Panc1 (cell line): ENCODE measurements around the gene METRN. TPM values are rescaled to one million over a fixed set of nuclear protein-coding genes. Genes with fewer than 3 reads are reported as not detected.
A peak's percentile ranks its signal among the peaks of the same experiment; 100 is the strongest.

Experiments used
- ATAC-seq: fragments of 200-7000 bp; cut with Tn5 transposase; 2 replicates; pipeline ENCODE4 v1.9.1; 2020; ENCODE audit warnings: mild to moderate bottlenecking, moderate library complexity
- BruUV-seq: library from RNA; stranded (reverse); fragments of 400-500 nt; replicated peaks from 2 replicates; lab custom pipeline; 2021; lab: Mats Ljungman, UMichigan
- CTCF ChIA-PET: fragments of 300-600 bp; sonication (Branson Sonifier 250); formaldehyde crosslinking; loops from one replicate; lab custom pipeline; 2022; ENCODE audit warnings: antibody characterized with exemption; lab: Charles Lee
- POLR2A ChIA-PET: fragments of 300-600 bp; sonication (Branson Sonifier 250); formaldehyde crosslinking; loops from one replicate; lab custom pipeline; 2022; ENCODE audit warnings: antibody characterized with exemption; lab: Charles Lee
- DNase-seq: peaks from one replicate; pipeline ENCODE4 v3.0.0-alpha.2; 2010; ENCODE audit warnings: low read depth, low spot score
- H3K27ac ChIP-seq: 2 replicates; pipeline ENCODE4 v1.5.1; 2011; ENCODE audit warnings: mild to moderate bottlenecking, low read length, inconsistent platforms
- H3K27me3 ChIP-seq: fragments of 200-500 bp; sonication (Bioruptor generic); 2 replicates; pipeline ENCODE4 v1.6.0; 2014; ENCODE audit warnings: low read length, inconsistent platforms; ENCODE audit not compliant: control insufficient read depth, insufficient read depth
- H3K36me3 ChIP-seq: fragments of 200-500 bp; sonication (Bioruptor generic); 2 replicates; pipeline ENCODE4 v1.5.1; 2014; ENCODE audit warnings: inconsistent platforms, mild to moderate bottlenecking, low read length, moderate library complexity; ENCODE audit not compliant: control insufficient read depth, insufficient read depth
- H3K4me1 ChIP-seq: 2 replicates; pipeline ENCODE4 v1.5.1; 2011; ENCODE audit warnings: inconsistent platforms, mild to moderate bottlenecking, low read length, moderate library complexity; ENCODE audit not compliant: control insufficient read depth, insufficient read depth
- H3K4me3 ChIP-seq, 2 experiments: 2 replicates each; pipeline ENCODE4 v1.5.1; 2011 to 2012; ENCODE audit warnings: low read depth in 2 of 2, low read length in 2 of 2, mild to moderate bottlenecking in 2 of 2, inconsistent platforms in 1 of 2, moderate library complexity in 1 of 2
- H3K9me3 ChIP-seq: fragments of 200-500 bp; sonication (Bioruptor generic); 2 replicates; pipeline ENCODE4 v1.5.1; 2014; ENCODE audit warnings: low read depth, mild to moderate bottlenecking, inconsistent platforms, low read length, moderate library complexity; ENCODE audit not compliant: control insufficient read depth, insufficient read depth
- CTCF ChIP-seq: fragments of 450-650 bp; IDR thresholded peaks from 2 replicates; pipeline ENCODE4 v1.5.1; 2017; ENCODE audit warnings: mild to moderate bottlenecking
- POLR2AphosphoS5 ChIP-seq: IDR thresholded peaks from 2 replicates; pipeline ENCODE4 v1.6.1; 2012; ENCODE audit warnings: mild to moderate bottlenecking, low read depth, low read length, moderate library complexity
- SIN3A ChIP-seq: IDR thresholded peaks from 2 replicates; pipeline ENCODE4 v1.6.1; 2012; ENCODE audit warnings: low read depth, mild to moderate bottlenecking, low read length, moderate library complexity, borderline replicate concordance; ENCODE audit not compliant: insufficient read depth
- TCF7L2 ChIP-seq: IDR thresholded peaks from 2 replicates; pipeline ENCODE4 v1.6.1; 2011; ENCODE audit warnings: mild to moderate bottlenecking, low read depth, low read length, inconsistent platforms
- in situ Hi-C: cut with HindIII; loops from 2 replicates; pipeline ENCODE4 v1.10.0; 2016; ENCODE audit warnings: low sequenced_read_pairs, low pct_unique_long_range_greater_than_20kb
- intact Hi-C: fragments of 100-400 bp; cut with micrococcal nuclease; formaldehyde crosslinking; loops from one replicate; pipeline ENCODE4 v1.10.0; 2022; ENCODE audit not compliant: unreplicated experiment
- total RNA-seq: library from RNA; stranded (reverse); gene quantifications from one replicate; pipeline ENCODE4 v1.2.1, GENCODE V29; 2021; ENCODE audit not compliant: unreplicated experiment
- TF ChIP-seq, protein P1 (sequence below), 2 experiments: IDR thresholded peaks; 2 replicates each; pipeline ENCODE4 v1.6.1; 2011 to 2012; ENCODE audit warnings: low read depth in 2 of 2, control low read depth in 1 of 2, low read length in 1 of 2, mild to moderate bottlenecking in 1 of 2, moderate library complexity in 1 of 2; ENCODE audit not compliant: insufficient read depth in 1 of 2

Gene METRN
- total RNA-seq, 1 experiment from 2014 or later: 407 TPM

DNA sequence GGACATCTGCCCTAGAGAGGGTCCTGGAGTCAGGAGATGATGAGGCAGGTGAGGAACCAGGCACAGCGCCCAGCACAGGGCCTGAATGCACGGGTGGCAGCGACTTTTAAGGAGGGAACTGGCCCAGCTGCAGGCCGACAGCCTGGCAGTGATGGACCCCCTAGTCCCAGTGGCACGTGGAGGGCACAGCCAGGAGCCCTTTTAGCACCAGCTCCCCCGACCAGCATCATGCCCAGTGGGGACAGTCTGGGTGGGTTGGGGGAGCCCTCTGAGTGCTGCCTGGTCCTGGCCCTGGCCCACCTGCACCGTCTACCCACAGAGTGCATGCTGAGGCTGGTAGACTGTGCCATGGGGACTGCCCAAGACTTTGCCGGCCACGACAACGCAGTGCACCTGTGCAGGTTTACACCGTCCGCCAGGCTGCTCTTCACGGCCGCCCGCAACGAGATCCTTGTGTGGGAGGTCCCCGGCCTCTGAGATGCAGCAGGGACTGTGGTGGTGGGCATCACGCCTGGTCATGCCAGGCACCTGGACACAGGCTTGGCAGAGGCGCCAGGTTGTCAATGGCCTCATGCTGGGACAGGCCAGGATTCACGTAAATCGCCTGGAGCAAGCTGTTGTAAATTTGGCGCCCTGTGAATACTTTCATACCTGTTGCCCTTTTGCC lies 47.7 kb upstream of the METRN start:
- DNase-seq: no peak
- Histone ChIP-seq H3K4me1 (peaks cover 10% of the 10 kb centered on the region), H3K36me3 (peaks cover 3% of the 10 kb centered on the region; the same call in 1 of the 2 replicates), H3K27me3 (no peaks in the 10 kb centered on the region), H3K9me3 (no peaks in the 10 kb centered on the region), H3K4me3 (peak overlapping the region in 1 of 2 experiments; percentile 15; a peak in 1 of 4 replicates), H3K27ac (peak overlapping the region; percentile 71)
- intact Hi-C loops (no loop called here), in situ Hi-C loops (no loop called here)
- ChIA-PET CTCF (interaction anchor here (0.5 to 1.3 kb wide), 3 partner anchors 14 to 1038 kb away, joined by 3 to 6 read pairs (median 6); no protein-coding TSS in a partner anchor), POLR2A (no interaction called here)
- ATAC-seq: no peak
- TF ChIP-seq SIN3A: no peak
- TF ChIP-seq POLR2AphosphoS5: no peak
- no peak for TF ChIP-seq TCF7L2
- no peak for TF ChIP-seq CTCF
- TF ChIP-seq, protein P1, sequence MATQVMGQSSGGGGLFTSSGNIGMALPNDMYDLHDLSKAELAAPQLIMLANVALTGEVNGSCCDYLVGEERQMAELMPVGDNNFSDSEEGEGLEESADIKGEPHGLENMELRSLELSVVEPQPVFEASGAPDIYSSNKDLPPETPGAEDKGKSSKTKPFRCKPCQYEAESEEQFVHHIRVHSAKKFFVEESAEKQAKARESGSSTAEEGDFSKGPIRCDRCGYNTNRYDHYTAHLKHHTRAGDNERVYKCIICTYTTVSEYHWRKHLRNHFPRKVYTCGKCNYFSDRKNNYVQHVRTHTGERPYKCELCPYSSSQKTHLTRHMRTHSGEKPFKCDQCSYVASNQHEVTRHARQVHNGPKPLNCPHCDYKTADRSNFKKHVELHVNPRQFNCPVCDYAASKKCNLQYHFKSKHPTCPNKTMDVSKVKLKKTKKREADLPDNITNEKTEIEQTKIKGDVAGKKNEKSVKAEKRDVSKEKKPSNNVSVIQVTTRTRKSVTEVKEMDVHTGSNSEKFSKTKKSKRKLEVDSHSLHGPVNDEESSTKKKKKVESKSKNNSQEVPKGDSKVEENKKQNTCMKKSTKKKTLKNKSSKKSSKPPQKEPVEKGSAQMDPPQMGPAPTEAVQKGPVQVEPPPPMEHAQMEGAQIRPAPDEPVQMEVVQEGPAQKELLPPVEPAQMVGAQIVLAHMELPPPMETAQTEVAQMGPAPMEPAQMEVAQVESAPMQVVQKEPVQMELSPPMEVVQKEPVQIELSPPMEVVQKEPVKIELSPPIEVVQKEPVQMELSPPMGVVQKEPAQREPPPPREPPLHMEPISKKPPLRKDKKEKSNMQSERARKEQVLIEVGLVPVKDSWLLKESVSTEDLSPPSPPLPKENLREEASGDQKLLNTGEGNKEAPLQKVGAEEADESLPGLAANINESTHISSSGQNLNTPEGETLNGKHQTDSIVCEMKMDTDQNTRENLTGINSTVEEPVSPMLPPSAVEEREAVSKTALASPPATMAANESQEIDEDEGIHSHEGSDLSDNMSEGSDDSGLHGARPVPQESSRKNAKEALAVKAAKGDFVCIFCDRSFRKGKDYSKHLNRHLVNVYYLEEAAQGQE (IDR thresholded peaks at IDR 0.05; ENCODE audit: insufficient read depth in 1 of 2, low read depth in 2 of 2, low read length in 1 of 2): no peak
- BruUV-seq: no TSS peak

DNA sequence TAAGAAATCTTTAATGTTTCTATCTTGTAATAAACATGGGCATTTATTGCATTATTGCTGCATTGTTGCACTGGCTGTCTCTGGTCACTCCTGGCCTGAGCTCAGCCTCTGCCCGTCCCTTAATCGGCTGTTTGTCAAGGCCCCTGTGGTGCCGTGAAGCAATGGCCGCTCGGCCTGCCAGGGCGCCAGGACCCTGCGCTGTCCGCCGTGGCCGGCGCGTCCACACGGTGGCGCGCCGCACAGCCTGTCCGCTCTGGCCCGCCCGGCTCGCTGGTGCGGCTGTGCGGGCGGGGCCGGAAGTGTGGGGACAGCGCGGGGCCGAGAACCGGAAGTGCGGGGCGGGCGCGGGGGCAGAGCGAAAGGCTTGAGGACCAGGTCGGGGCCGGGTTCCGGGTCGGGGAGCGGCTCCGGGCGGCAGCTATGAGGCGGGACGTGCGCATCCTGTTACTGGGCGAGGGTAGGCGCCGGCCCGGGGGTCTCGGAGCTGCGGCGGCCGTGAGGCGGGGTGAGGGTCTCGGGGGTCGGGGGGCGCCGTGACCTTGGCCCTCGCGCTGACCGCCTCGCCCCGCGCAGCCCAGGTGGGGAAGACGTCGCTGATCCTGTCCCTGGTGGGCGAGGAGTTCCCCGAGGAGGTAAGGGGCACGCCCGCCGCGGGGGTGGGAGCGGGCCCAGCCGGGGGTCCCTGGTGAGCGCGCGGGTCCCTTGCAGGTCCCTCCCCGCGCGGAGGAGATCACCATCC lies 47.0 kb upstream of the METRN start, which contains the start of gene RHOT2:
Gene RHOT2, plus strand, starts transcription at position 353 of the 739 bp plus-strand sequence. Its CDS starts 68 bp downstream, at position 421.
- Histone ChIP-seq H3K9me3 (no peaks in the 10 kb centered on the region), H3K4me3 (peak within 1 kb of the TSS; percentile 81 to 87), H3K4me1 (peaks cover 10% of the 10 kb centered on the region), H3K36me3 (peaks cover 3% of the 10 kb centered on the region; the same call in 1 of the 2 replicates), H3K27me3 (no peaks in the 10 kb centered on the region), H3K27ac (peak within 1 kb of the TSS; percentile 91)
- ChIA-PET POLR2A (no interaction called here), CTCF (interaction anchor here (0.5 to 1.3 kb wide), 3 partner anchors 13 to 1037 kb away, joined by 3 to 6 read pairs (median 6); no protein-coding TSS in a partner anchor)
- ATAC-seq: peak; percentile 94
- peak; percentile 99 for TF ChIP-seq CTCF
- TF ChIP-seq POLR2AphosphoS5: peak; percentile 66
- peak; percentile 76; the same call in 1 of the 2 replicates for TF ChIP-seq SIN3A
- TF ChIP-seq TCF7L2: no peak
- TF ChIP-seq, protein P1 (IDR thresholded peaks at IDR 0.05; ENCODE audit: insufficient read depth in 1 of 2, low read depth in 2 of 2, low read length in 1 of 2): peak in 1 of 2 experiments; percentile 46; a peak in 1 of 4 replicates
- in situ Hi-C loops: no loop called here
- BruUV-seq: no TSS peak
- intact Hi-C loops: no loop called here
- DNase-seq: no peak
